Measurements from ENCODE around the gene FSD1.

DNA sequence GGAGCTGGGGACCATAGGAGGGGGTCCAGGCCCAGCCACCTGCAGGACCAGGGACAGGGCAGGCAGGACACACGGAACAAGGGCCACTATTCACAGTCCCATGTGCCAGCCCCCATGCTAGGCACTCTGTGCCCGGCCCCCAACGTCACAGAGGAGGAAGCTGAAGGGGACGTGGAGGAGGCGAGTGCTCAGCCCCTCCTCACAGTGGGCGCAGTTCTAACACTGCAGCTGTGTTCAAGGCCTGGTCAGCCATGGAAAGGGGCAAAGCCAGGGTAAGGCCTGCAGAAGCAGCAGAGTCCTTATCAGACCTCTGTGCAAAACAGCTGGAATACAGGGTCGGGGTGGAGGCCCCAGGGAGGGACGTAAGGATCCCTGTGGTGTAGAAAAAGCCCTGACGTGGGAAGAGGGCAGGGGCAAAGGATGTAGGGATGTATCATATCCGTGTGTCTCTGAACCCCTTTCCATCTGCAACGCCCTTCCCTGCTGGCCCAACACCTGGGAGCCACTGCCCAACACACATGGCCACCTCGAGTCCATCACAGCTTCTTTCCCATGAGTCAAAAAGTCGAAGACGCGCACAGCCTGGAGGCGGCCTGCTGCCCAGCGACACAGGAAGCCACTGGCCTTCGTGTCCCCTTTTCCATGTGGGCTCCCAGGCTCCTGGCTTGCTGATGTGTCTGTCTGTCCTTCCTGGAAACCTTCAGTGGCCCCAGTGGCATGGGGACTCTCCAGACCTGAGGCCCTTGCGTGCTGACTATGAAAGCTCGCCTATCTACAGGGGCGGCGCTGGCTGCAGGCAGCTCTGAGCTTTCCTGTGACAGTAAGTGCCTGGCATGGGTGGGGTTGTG is 68.0 kb downstream of the FSD1 start:
- TF ChIP-seq REST (IDR thresholded peaks at IDR 0.05; ENCODE audit: low read depth) (no peak), TAF1 (IDR thresholded peaks at IDR 0.05; ENCODE audit: low read depth) (no peak), EP300 (IDR thresholded peaks at IDR 0.05; ENCODE audit: borderline replicate concordance) (no peak), FOXM1 (IDR thresholded peaks at IDR 0.05; ENCODE audit: borderline replicate concordance, low read depth) (no peak), RAD21 (IDR thresholded peaks at IDR 0.05; ENCODE audit: low read depth) (no peak), YY1 (IDR thresholded peaks at IDR 0.05; ENCODE audit: low read depth) (no peak)

Measured in Ishikawa (cell line).